Measurements from ENCODE around the gene CRYBB1.

The CRYBB1 gene

GRCh38 chr22:26608129-26608528 is 9.7 kb downstream of the CRYBB1 start:
- no peak overlapping the region for H3K4me3 ChIP-seq (ENCODE audit: low read depth, low read length)
- DNase-seq (ENCODE audit: low read depth): no peak
- TF ChIP-seq CTCF (conservative IDR thresholded peaks at IDR 0.05; ENCODE audit: low read depth, low read length): no peak

GRCh38 chr22:26606611-26607010 is 11.2 kb downstream of the CRYBB1 start:
- H3K4me3 ChIP-seq (ENCODE audit: low read depth, low read length): no peak overlapping the region
- no peak for TF ChIP-seq CTCF (conservative IDR thresholded peaks at IDR 0.05; ENCODE audit: low read depth, low read length)
- peak; percentile 47 for DNase-seq (ENCODE audit: low read depth)

- no peak for DNase-seq (ENCODE audit: low read depth)
- no peak for TF ChIP-seq CTCF (conservative IDR thresholded peaks at IDR 0.05; ENCODE audit: low read depth, low read length)
- no peak overlapping the region for H3K4me3 ChIP-seq (ENCODE audit: low read depth, low read length)
These were observed 13.5 kb downstream of the CRYBB1 start for GRCh38 chr22:26604368-26604767.

GRCh38 chr22:26602127-26602526 is 15.7 kb downstream of the CRYBB1 start:
- no peak for DNase-seq (ENCODE audit: low read depth)
- TF ChIP-seq CTCF (conservative IDR thresholded peaks at IDR 0.05; ENCODE audit: low read depth, low read length): no peak
- no peak overlapping the region for H3K4me3 ChIP-seq (ENCODE audit: low read depth, low read length)

GRCh38 chr22:26601726-26602125 is 16.1 kb downstream of the CRYBB1 start:
- H3K4me3 ChIP-seq (ENCODE audit: low read depth, low read length): no peak overlapping the region

GRCh38 chr22:26599505-26599904 is 18.3 kb downstream of the CRYBB1 start:
- H3K4me3 ChIP-seq (ENCODE audit: low read depth, low read length): no peak overlapping the region
- no peak for TF ChIP-seq CTCF (conservative IDR thresholded peaks at IDR 0.05; ENCODE audit: low read depth, low read length)
- DNase-seq (ENCODE audit: low read depth): no peak

More at GRCh38 chr22:26601726-26602125, 16.1 kb downstream of the CRYBB1 start:
- no peak for DNase-seq (ENCODE audit: low read depth)
- no peak for TF ChIP-seq CTCF (conservative IDR thresholded peaks at IDR 0.05; ENCODE audit: low read depth, low read length)

- TF ChIP-seq CTCF (conservative IDR thresholded peaks at IDR 0.05; ENCODE audit: low read depth, low read length): no peak
- no peak overlapping the region for H3K4me3 ChIP-seq (ENCODE audit: low read depth, low read length)
- DNase-seq (ENCODE audit: low read depth): no peak
These were observed 20.3 kb downstream of the CRYBB1 start for GRCh38 chr22:26597480-26597879.

Measured in choroid plexus epithelial cell (primary cell).